ENCODE measurements around the gene DEDD2. TPM values are rescaled to one million over a fixed set of nuclear protein-coding genes. Genes with fewer than 3 reads are reported as not detected.

The DEDD2 gene
- polyA plus RNA-seq, 3 donors: 125 to 141 (median 133) TPM

DNA sequence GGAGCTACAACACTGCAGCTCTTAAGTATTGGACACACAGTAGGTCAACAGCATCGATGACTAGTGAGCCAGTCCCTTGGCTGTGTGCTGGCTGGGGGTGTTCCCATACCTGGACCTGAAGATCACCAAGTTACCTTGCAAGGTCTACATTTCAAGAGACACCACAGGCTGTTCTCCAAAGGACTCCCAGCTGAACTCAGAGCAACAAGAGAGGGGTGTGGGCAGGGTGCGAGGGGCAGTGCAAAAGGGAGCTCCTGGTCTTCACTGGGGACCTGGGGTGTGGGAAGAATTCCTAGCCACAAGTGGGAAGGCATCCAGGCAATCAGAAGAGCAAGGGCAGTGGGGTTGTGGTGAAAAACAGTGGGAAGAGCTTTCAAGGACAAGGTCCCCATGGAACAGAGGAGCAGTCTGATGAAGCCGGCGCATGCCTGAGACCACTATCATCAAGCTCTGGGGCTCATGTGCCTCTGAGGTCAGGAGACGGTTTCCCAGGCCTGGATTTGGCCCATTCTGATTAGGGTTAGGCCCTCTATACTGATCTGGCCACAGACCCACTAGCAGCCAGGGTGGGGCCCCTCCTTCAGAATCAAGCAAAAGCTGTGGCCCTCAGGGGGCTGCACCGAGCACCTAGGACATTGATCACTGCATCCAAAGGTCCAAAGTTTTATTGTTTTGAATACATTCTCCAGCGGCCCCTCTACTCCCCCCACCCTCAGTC lies 29.6 kb upstream of the DEDD2 start:
- no peaks in the 10 kb centered on the region for H3K27me3 ChIP-seq (ENCODE audit: control insufficient read depth in 2 of 2, insufficient read depth in 2 of 2, low read length in 2 of 2)
- no peak overlapping the region for H3K27ac ChIP-seq (ENCODE audit: low read depth in 1 of 2, low read length in 2 of 2)
- no peak overlapping the region for H2AFZ ChIP-seq (ENCODE audit: insufficient read depth, low read depth, low read length, poor library complexity, severe bottlenecking)
- Mint-ChIP-seq H3K27me3 (ENCODE audit: low read depth in 3 of 3) (peaks cover 0 to 4% (median 3%) of the 10 kb centered on the region in 3 donors), H3K4me3 (no peak overlapping the region), H3K4me1 (peaks cover 39% of the 10 kb centered on the region), H3K27ac (peak overlapping the region in 3 of 7 donors; percentile 47 to 59 (median 51)), H3K36me3 (peaks cover 9 to 22% of the 10 kb centered on the region in 2 donors), H3K9me3 (no peaks in the 10 kb centered on the region)
- no peak overlapping the region for H3K4me3 ChIP-seq (replicated peaks in 1 of 3; ENCODE audit: low read depth in 2 of 3, low read length in 3 of 3)
- no peak for DNase-seq
- H3K9ac ChIP-seq (ENCODE audit: insufficient read depth, low read length, poor library complexity, severe bottlenecking): no peak overlapping the region
- TF ChIP-seq, protein P1, sequence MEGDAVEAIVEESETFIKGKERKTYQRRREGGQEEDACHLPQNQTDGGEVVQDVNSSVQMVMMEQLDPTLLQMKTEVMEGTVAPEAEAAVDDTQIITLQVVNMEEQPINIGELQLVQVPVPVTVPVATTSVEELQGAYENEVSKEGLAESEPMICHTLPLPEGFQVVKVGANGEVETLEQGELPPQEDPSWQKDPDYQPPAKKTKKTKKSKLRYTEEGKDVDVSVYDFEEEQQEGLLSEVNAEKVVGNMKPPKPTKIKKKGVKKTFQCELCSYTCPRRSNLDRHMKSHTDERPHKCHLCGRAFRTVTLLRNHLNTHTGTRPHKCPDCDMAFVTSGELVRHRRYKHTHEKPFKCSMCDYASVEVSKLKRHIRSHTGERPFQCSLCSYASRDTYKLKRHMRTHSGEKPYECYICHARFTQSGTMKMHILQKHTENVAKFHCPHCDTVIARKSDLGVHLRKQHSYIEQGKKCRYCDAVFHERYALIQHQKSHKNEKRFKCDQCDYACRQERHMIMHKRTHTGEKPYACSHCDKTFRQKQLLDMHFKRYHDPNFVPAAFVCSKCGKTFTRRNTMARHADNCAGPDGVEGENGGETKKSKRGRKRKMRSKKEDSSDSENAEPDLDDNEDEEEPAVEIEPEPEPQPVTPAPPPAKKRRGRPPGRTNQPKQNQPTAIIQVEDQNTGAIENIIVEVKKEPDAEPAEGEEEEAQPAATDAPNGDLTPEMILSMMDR (IDR thresholded peaks at IDR 0.05): no peak
- no peak overlapping the region for H3K4me2 ChIP-seq (replicated peaks; ENCODE audit: extremely low read depth, low read length, poor library complexity, severe bottlenecking)
- peaks cover 24% of the 10 kb centered on the region for H3K79me2 ChIP-seq (ENCODE audit: insufficient read depth, low read length)
- H3K9me3 ChIP-seq (replicated peaks in 1 of 2; ENCODE audit: control insufficient read depth in 1 of 2, insufficient read depth in 1 of 2, low read length in 2 of 2): no peaks in the 10 kb centered on the region
- peaks cover 29 to 38% of the 10 kb centered on the region in 2 donors for H3K4me1 ChIP-seq (ENCODE audit: control insufficient read depth in 1 of 2, insufficient read depth in 2 of 2, low read length in 2 of 2)
- WGBS (ENCODE audit: insufficient coverage): 87% methylated on average over 6 of the region's 7 CpGs
- H3K36me3 ChIP-seq (replicated peaks in 1 of 2; ENCODE audit: control insufficient read depth in 1 of 2, insufficient read depth in 2 of 2, low read length in 2 of 2): peaks cover 4 to 17% of the 10 kb centered on the region in 2 donors
- intact Hi-C loops (cut with micrococcal nuclease): loop anchor here in 1 of 2 donors (10.0 kb wide), 1 partner anchor 112 kb away; the partner anchor contains the start of gene POU2F2
- peaks cover 50% of the 10 kb centered on the region for H4K20me1 ChIP-seq (ENCODE audit: insufficient read depth, low read length)

GRCh38 chr19:42246143-42246921 lies 28.9 kb upstream of the DEDD2 start:
- no peaks in the 10 kb centered on the region for H3K27me3 ChIP-seq (ENCODE audit: control insufficient read depth in 2 of 2, insufficient read depth in 2 of 2, low read length in 2 of 2)
- peaks cover 9 to 22% of the 10 kb centered on the region in 2 donors for H3K36me3 Mint-ChIP-seq
- peaks cover 49% of the 10 kb centered on the region for H4K20me1 ChIP-seq (ENCODE audit: insufficient read depth, low read length)
- peak overlapping the region in 4 of 7 donors; percentile 20 to 79 (median 52) for H3K27ac Mint-ChIP-seq
- H2AFZ ChIP-seq (ENCODE audit: insufficient read depth, low read depth, low read length, poor library complexity, severe bottlenecking): no peak overlapping the region
- TF ChIP-seq, protein P1 (IDR thresholded peaks at IDR 0.05): no peak
- no peak overlapping the region for H3K4me2 ChIP-seq (replicated peaks; ENCODE audit: extremely low read depth, low read length, poor library complexity, severe bottlenecking)
- no peaks in the 10 kb centered on the region for H3K9me3 ChIP-seq (replicated peaks in 1 of 2; ENCODE audit: control insufficient read depth in 1 of 2, insufficient read depth in 1 of 2, low read length in 2 of 2)
- H3K4me1 ChIP-seq (ENCODE audit: control insufficient read depth in 1 of 2, insufficient read depth in 2 of 2, low read length in 2 of 2): peaks cover 28 to 37% of the 10 kb centered on the region in 2 donors
- peaks cover 4 to 17% of the 10 kb centered on the region in 2 donors for H3K36me3 ChIP-seq (replicated peaks in 1 of 2; ENCODE audit: control insufficient read depth in 1 of 2, insufficient read depth in 2 of 2, low read length in 2 of 2)
- H3K27ac ChIP-seq (ENCODE audit: low read depth in 1 of 2, low read length in 2 of 2): no peak overlapping the region
- no peak overlapping the region for H3K4me3 ChIP-seq (replicated peaks in 1 of 3; ENCODE audit: low read depth in 2 of 3, low read length in 3 of 3)
- peaks cover 0 to 4% (median 3%) of the 10 kb centered on the region in 3 donors for H3K27me3 Mint-ChIP-seq (ENCODE audit: low read depth in 3 of 3)
- DNase-seq: peak in 1 of 3 donors; percentile 26
- WGBS (ENCODE audit: insufficient coverage): 39% methylated on average over 4 of the region's 10 CpGs
- no peak overlapping the region for H3K9ac ChIP-seq (ENCODE audit: insufficient read depth, low read length, poor library complexity, severe bottlenecking)
- H3K9me3 Mint-ChIP-seq: no peaks in the 10 kb centered on the region
- peaks cover 38% of the 10 kb centered on the region for H3K4me1 Mint-ChIP-seq
- H3K79me2 ChIP-seq (ENCODE audit: insufficient read depth, low read length): peaks cover 25% of the 10 kb centered on the region
- intact Hi-C loops (cut with micrococcal nuclease): loop anchor here in 1 of 2 donors (10.0 kb wide), 1 partner anchor 112 kb away; the partner anchor contains the start of gene POU2F2
- H3K4me3 Mint-ChIP-seq: no peak overlapping the region
